Erythroblast (primary cell): Measurements from ENCODE around the gene MME.

Experiments
- GATA1 ChIP-seq: IDR thresholded peaks from 2 replicates; pipeline ENCODE4 v1.6.1; 2011; ENCODE audit warnings: low read depth, mild to moderate bottlenecking, control low read depth, low read length, moderate library complexity
- POLR2A ChIP-seq: IDR thresholded peaks from 2 replicates; pipeline ENCODE4 v1.6.1; 2011; ENCODE audit warnings: mild to moderate bottlenecking, low read length

GRCh38 chr3:155053756-155054155, 26.4 kb upstream of the MME start:
- TF ChIP-seq POLR2A (no peak), GATA1 (no peak)
